Uterine smooth muscle cell (primary cell): ENCODE results near the gene INPP5E. TPM values are rescaled to one million over a fixed set of nuclear protein-coding genes. Genes with fewer than 3 reads are reported as not detected.

Source experiments
- total RNA-seq: library from RNA; depleted of rRNA; stranded (reverse); fragments of >200 nt; gene quantifications from 2 replicates; pipeline ENCODE4 v1.2.3, GENCODE V29; 2014

INPP5E gene
- total RNA-seq = 9.1 and 10.7 TPM in 2 replicates

DNA sequence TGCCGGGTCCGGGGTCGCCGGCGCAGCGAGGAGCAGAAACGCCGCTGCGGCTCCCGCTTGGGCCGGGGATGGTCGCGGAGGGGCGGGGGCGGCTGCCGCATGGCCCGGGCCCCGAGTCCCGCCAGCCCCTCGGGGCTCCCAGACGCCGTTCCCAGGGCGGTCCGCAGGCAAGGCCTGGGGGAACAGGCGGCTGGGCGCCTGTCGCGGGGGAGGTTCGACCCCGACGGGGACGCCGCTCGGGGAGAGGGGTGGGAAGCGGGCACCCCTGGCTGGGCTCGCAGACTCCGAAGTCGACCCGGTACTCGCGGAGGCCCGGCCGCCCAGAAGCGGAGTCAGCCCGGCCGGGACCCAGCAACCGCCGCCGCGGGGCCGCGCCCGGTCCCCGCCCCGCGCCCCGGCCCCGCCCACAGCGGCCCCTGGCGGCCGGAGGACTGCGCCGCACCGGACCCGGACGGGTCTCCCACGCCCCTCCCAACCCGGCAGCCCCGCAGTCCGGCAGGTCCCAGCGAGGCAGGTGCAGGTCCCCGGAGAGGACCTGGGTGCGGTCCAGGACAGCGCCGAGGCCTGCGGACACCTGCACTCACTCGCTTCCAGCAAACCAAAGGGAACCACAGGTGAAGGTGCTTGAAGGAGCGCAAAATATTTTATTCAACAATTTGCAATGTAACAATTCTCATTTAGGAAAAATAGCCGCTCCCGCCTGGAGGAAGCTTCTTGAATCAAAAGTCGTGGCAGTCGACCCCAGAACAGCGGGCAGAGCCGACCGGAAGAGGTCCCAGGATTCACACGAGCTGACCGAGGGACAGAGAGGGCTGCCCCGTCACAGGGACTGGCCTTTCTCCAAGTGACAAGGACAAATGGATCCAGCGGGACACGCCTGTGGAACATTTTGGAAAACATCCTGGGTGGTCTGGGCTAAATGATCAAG is at the start of gene INPP5E:
TSS of gene INPP5E (minus strand) at position 365 of the 928 bp plus-strand sequence. CDS start 426 bp downstream, outside the sequence.

DNA sequence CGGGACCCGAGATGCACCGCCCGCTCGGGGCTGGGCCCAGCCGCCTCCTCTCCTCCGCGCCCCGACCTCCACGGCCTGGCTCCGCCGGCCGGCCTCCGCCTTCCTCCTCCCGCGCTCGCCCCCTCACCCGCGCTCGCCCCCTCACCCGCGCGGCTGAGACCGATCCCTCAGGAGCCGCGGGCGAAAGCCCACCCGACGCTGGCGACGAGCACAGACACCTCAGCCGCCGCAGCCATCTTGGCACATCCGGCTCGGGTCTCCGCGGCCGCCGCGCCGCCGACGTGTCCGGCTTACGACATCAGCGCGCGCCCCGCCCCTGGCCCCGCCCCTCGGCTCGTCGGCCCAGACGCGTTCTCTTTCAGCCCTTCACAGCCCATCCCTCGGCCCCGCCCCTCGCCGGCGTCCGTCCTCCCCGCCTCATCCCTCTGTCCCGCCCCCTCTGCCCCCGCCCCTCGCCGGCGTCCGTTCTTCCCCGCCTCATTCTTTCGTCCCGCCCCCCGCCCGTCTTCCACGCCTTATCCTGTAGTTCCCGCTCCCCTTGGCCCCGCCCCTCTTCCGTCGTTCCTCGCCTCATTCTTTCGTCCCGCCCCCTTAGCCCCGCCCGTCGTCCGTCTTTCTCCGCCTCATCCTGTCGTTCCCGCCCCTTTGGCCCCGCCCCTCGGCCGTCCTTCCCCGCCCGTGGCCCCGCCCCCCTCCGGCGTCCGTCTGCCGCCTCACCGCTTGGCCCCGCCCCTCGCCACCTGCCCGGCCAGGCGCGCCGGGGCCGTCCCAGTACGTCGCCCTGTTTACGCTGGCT is 43.3 kb upstream of the INPP5E start, which contains the start of gene SEC16A:
TSS of gene SEC16A (minus strand) at position 248 of the 796 bp plus-strand sequence. CDS start 5,425 bp downstream, outside the sequence.

DNA sequence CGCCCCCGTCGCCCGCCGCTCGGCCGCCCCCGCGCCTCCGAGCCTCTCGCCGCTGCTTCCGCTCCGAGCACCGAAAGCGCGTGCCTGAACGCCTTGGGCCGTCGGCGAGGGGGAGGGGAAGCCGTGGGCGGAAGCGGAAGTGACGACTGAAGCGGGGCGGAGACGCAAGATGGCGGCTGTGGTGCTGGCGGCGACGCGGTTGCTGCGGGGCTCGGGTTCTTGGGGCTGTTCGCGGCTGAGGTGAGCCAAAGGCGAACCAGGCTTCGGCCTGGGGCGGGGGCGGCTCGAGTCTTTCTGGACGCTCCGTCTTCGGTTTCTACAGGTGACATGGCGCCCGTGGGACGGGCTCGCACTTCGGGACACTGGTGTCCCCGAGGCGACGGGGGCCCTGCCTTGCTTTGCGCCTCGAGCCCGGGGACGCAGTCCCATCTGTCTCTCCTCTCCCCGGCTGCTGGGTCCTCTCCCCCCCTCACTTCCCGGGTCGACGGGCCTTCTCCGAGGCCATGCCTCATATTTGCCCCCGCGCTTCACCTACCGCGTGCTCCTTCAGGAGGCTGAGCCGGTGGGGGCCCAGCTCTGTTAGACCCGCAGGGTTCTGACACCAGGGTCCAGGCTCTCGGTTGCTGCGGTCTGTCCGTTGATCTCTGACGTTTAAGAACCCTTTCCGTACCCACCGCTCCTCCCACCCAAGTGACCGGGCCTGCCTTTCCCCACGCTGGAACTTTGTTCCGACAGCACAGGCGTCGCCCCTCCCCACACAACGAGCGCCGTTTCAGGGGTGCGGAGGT is 29.0 kb downstream of the INPP5E start, which contains the start of the genes ENTR1 and PMPCA:
TSS of gene ENTR1 (minus strand) at position 115 of the 788 bp plus-strand sequence. CDS start 217 bp downstream, outside the sequence.
TSS of gene PMPCA (plus strand) at position 159 of the 788 bp plus-strand sequence. CDS start at position 170, 11 bp downstream.

GRCh38 chr9:136400038-136400834 is 39.4 kb downstream of the INPP5E start, which contains the start of gene SNAPC4:
TSS of gene SNAPC4 (minus strand) at chr9:136400170. CDS start at chr9:136398428, 1,742 bp downstream.

Other genes with a start within 250 kb of the INPP5E start
- gene LHX3, start 234.7 kb downstream of the INPP5E start, total RNA-seq = under 0.01 TPM in 1 of 2 replicates, not detected in the other
- 17.7 and 19.0 TPM in 2 replicates for gene QSOX2, start 194.0 kb downstream of the INPP5E start, total RNA-seq
- gene CCDC187, start 135.8 kb downstream of the INPP5E start, total RNA-seq = under 0.01 TPM in 1 of 2 replicates, not detected in the other
- gene GPSM1, start 112.3 kb downstream of the INPP5E start, total RNA-seq = 66.4 and 97.5 TPM in 2 replicates
- gene DNLZ, start 76.1 kb downstream of the INPP5E start, total RNA-seq = 17.4 and 19.1 TPM in 2 replicates
- 2.1 and 3.4 TPM in 2 replicates for gene CARD9, start 66.2 kb downstream of the INPP5E start, total RNA-seq
- 7.5 and 8.5 TPM in 2 replicates for gene SNAPC4, start 39.7 kb downstream of the INPP5E start, total RNA-seq
- gene ENTR1, start 29.2 kb downstream of the INPP5E start, total RNA-seq = 37.0 and 43.4 TPM in 2 replicates
- 48.4 and 59.9 TPM in 2 replicates for gene PMPCA, start 29.2 kb downstream of the INPP5E start, total RNA-seq
- 24.3 and 28.4 TPM in 2 replicates for gene SEC16A, start 43.2 kb upstream of the INPP5E start, total RNA-seq
- 10.7 and 24.4 TPM in 2 replicates for gene NOTCH1, start 106.2 kb upstream of the INPP5E start, total RNA-seq
- gene EGFL7, start 223.1 kb upstream of the INPP5E start, total RNA-seq = 7.2 and 12.2 TPM in 2 replicates
- gene AGPAT2, start 247.6 kb upstream of the INPP5E start, total RNA-seq = 52.0 and 54.6 TPM in 2 replicates